ENCODE results near the gene MAST4. TPM values are rescaled to one million over a fixed set of nuclear protein-coding genes. Genes with fewer than 3 reads are reported as not detected.

The MAST4 gene
- polyA plus RNA-seq, 1 donor (not counting 4 experiments of a cell fraction or from before 2014, with no cell fraction given): 19.8 TPM

DNA sequence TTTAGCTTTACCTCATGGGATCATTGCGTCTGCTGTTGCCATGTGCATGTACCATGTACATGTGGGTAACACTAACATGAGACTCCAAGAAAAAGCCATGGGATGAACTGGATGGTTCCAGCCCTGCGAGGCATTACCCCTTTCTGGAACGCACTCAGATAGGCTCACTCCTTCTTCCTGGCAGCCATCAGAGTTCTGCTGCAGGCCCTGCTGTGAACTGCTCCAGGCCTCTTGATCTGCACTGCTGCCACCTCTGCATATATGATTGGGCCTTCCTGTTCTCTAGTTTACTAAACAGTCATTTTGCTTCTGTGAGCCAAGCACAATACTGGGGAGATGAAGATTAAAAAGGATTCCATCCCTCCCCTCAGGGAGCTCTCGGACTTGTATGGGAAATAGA lies 379.9 kb downstream of the MAST4 start:
- no peak for DNase-seq (ENCODE audit: low read depth, low spot score)
- no peaks in the 10 kb centered on the region for H3K4me1 ChIP-seq (ENCODE audit: control insufficient read depth, extremely low read depth, insufficient read depth, low read length)
- no peak overlapping the region for H3K4me3 ChIP-seq (ENCODE audit: control insufficient read depth in 2 of 3, extremely low read depth in 1 of 3, insufficient read depth in 2 of 3, low read depth in 1 of 3, low read length in 3 of 3)
- no peak overlapping the region for H3K27ac ChIP-seq (ENCODE audit: control insufficient read depth, insufficient read depth, low read length)
- no peak overlapping the region for H3K9ac ChIP-seq (ENCODE audit: control insufficient read depth, extremely low read depth, insufficient read depth, low read length)
- dilution Hi-C loops (cut with MboI; ENCODE audit: extremely low pct_ligation_motif_present, low sequenced_read_pairs): no loop called here
- H3K4me2 ChIP-seq (ENCODE audit: control insufficient read depth, extremely low read depth, insufficient read depth, low read depth, low read length): no peak overlapping the region
- no peaks in the 10 kb centered on the region for H3K36me3 ChIP-seq (ENCODE audit: control insufficient read depth in 2 of 2, extremely low read depth in 1 of 2, insufficient read depth in 2 of 2, low read length in 2 of 2)
- H3K9me1 ChIP-seq (ENCODE audit: control insufficient read depth, extremely low read depth, insufficient read depth, low read length): no peaks in the 10 kb centered on the region
- no peaks in the 10 kb centered on the region for H3K9me3 ChIP-seq (ENCODE audit: control insufficient read depth, low read depth, low read length)
- no peaks in the 10 kb centered on the region for H3K27me3 ChIP-seq (ENCODE audit: control insufficient read depth, extremely low read depth, insufficient read depth, low read length)
- no peak for FAIRE-seq
- no peaks in the 10 kb centered on the region for H3K79me2 ChIP-seq (ENCODE audit: control insufficient read depth, insufficient read depth, low read length)
- TF ChIP-seq, protein P1, sequence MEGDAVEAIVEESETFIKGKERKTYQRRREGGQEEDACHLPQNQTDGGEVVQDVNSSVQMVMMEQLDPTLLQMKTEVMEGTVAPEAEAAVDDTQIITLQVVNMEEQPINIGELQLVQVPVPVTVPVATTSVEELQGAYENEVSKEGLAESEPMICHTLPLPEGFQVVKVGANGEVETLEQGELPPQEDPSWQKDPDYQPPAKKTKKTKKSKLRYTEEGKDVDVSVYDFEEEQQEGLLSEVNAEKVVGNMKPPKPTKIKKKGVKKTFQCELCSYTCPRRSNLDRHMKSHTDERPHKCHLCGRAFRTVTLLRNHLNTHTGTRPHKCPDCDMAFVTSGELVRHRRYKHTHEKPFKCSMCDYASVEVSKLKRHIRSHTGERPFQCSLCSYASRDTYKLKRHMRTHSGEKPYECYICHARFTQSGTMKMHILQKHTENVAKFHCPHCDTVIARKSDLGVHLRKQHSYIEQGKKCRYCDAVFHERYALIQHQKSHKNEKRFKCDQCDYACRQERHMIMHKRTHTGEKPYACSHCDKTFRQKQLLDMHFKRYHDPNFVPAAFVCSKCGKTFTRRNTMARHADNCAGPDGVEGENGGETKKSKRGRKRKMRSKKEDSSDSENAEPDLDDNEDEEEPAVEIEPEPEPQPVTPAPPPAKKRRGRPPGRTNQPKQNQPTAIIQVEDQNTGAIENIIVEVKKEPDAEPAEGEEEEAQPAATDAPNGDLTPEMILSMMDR (optimal IDR thresholded peaks at IDR 0.05 in 1 of 3, IDR thresholded peaks at IDR 0.05 in 1 of 3, conservative IDR thresholded peaks at IDR 0.05 in 1 of 3; ENCODE audit: extremely low read depth in 1 of 3, insufficient read depth in 2 of 3, low read length in 3 of 3): no peak
- TF ChIP-seq EZH2 (IDR thresholded peaks at IDR 0.05; ENCODE audit: low read length): no peak
- H4K20me1 ChIP-seq (ENCODE audit: control insufficient read depth, extremely low read depth, insufficient read depth, low read length): no peaks in the 10 kb centered on the region
- no peak overlapping the region for H2AFZ ChIP-seq (ENCODE audit: control insufficient read depth, low read length)

DNA sequence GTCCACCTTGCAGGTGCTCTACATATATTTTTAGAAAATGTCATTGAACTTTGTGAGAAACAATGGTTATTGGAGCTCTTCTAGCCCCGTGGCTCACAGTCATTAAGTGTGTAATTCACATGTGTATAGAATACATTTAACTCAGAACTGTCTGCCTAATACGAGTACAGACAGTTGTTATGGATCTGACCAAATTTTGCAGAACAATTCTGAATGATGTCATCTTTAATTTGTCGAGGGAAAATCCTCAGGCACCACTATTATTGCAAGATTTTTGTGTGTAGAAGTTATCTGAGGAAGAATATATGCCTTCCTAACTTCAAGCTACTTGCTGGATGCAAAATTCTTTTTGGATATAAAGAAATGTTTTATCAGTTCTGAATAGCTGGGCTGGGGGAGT lies 383.5 kb downstream of the MAST4 start:
- FAIRE-seq (no peak), DNase-seq (ENCODE audit: low read depth, low spot score) (no peak)
- no peaks in the 10 kb centered on the region for H3K27me3 ChIP-seq (ENCODE audit: control insufficient read depth, extremely low read depth, insufficient read depth, low read length)
- no peaks in the 10 kb centered on the region for H3K9me1 ChIP-seq (ENCODE audit: control insufficient read depth, extremely low read depth, insufficient read depth, low read length)
- no peaks in the 10 kb centered on the region for H3K4me1 ChIP-seq (ENCODE audit: control insufficient read depth, extremely low read depth, insufficient read depth, low read length)
- no peaks in the 10 kb centered on the region for H4K20me1 ChIP-seq (ENCODE audit: control insufficient read depth, extremely low read depth, insufficient read depth, low read length)
- H3K79me2 ChIP-seq (ENCODE audit: control insufficient read depth, insufficient read depth, low read length): no peaks in the 10 kb centered on the region
- TF ChIP-seq, protein P1 (optimal IDR thresholded peaks at IDR 0.05 in 1 of 3, IDR thresholded peaks at IDR 0.05 in 1 of 3, conservative IDR thresholded peaks at IDR 0.05 in 1 of 3; ENCODE audit: extremely low read depth in 1 of 3, insufficient read depth in 2 of 3, low read length in 3 of 3): no peak
- no peak for TF ChIP-seq EZH2 (IDR thresholded peaks at IDR 0.05; ENCODE audit: low read length)
- no peak overlapping the region for H3K27ac ChIP-seq (ENCODE audit: control insufficient read depth, insufficient read depth, low read length)
- no peak overlapping the region for H2AFZ ChIP-seq (ENCODE audit: control insufficient read depth, low read length)
- H3K4me2 ChIP-seq (ENCODE audit: control insufficient read depth, extremely low read depth, insufficient read depth, low read depth, low read length): no peak overlapping the region
- H3K36me3 ChIP-seq (ENCODE audit: control insufficient read depth in 2 of 2, extremely low read depth in 1 of 2, insufficient read depth in 2 of 2, low read length in 2 of 2): no peaks in the 10 kb centered on the region
- dilution Hi-C loops (cut with MboI; ENCODE audit: extremely low pct_ligation_motif_present, low sequenced_read_pairs): no loop called here
- H3K4me3 ChIP-seq (ENCODE audit: control insufficient read depth in 2 of 3, extremely low read depth in 1 of 3, insufficient read depth in 2 of 3, low read depth in 1 of 3, low read length in 3 of 3): no peak overlapping the region
- H3K9ac ChIP-seq (ENCODE audit: control insufficient read depth, extremely low read depth, insufficient read depth, low read length): no peak overlapping the region
- no peaks in the 10 kb centered on the region for H3K9me3 ChIP-seq (ENCODE audit: control insufficient read depth, low read depth, low read length)

Measured in keratinocyte (primary cell).